DOHH2 (cell line): ENCODE data around the gene USH2A.

Experiments used
- CTCF ChIP-seq: fragments of 200-600 bp; sonication (generic); IDR thresholded peaks from one replicate; pipeline ENCODE4 v1.5.1; 2014; ENCODE audit warnings: antibody characterized with exemption, mild to moderate bottlenecking, low read depth, low read length; ENCODE audit not compliant: poor library complexity, severe bottlenecking
- EZH2phosphoT487 ChIP-seq: fragments of 200-600 bp; sonication (generic); IDR thresholded peaks from 2 replicates; pipeline ENCODE4 v1.6.1; 2017; ENCODE audit warnings: borderline replicate concordance, mild to moderate bottlenecking, antibody characterized with exemption, low read length, moderate library complexity, mixed read lengths

- no peak for TF ChIP-seq CTCF
- TF ChIP-seq EZH2phosphoT487, result no peak
Measured at GRCh38 chr1:215899901-215900300, 523.3 kb downstream of the USH2A start.
